ENCODE measurements around the gene RPRD1A. TPM values are rescaled to one million over a fixed set of nuclear protein-coding genes. Genes with fewer than 3 reads are reported as not detected.

The RPRD1A gene
- total and polyA plus RNA-seq, 2 of the 4 experiments (the other 2 are of a cell fraction) = 23.3 to 27.2 TPM

GRCh38 chr18:36114738-36115137, 47.4 kb upstream of the RPRD1A start:
- Histone ChIP-seq H3K4me3 (ENCODE audit: insufficient read depth, low read depth, low read length) (no peak overlapping the region), H3K4ac (ENCODE audit: low read depth, low read length) (no peak overlapping the region), H2BK15ac (ENCODE audit: low read depth, low read length) (no peak overlapping the region), H2AK9ac (replicated peaks; ENCODE audit: low read depth, low read length, poor library complexity) (no peak overlapping the region), H3K9me1 (ENCODE audit: insufficient read depth, low read length) (no peaks in the 10 kb centered on the region), H3K14ac (replicated peaks; ENCODE audit: low read depth, low read length) (no peak overlapping the region), H2BK120ac (ENCODE audit: low read depth, low read length) (no peak overlapping the region), H4K8ac (ENCODE audit: low read depth in 2 of 2, low read length in 2 of 2) (no peak overlapping the region), H3K27me3 (ENCODE audit: control insufficient read depth, insufficient read depth, low read length) (no peaks in the 10 kb centered on the region), H3K36me3 (ENCODE audit: control insufficient read depth, insufficient read depth, low read length) (peaks cover 49% of the 10 kb centered on the region), H3K79me1 (ENCODE audit: low read depth in 1 of 2, low read length in 2 of 2) (peaks cover 6 to 15% of the 10 kb centered on the region in 2 experiments), H3K23ac (ENCODE audit: low read depth, low read length) (no peak overlapping the region), H2AK5ac (ENCODE audit: low read depth, low read length) (no peak overlapping the region), H2AFZ (replicated peaks; ENCODE audit: low read length, poor library complexity) (no peak overlapping the region), H4K20me1 (ENCODE audit: insufficient read depth, low read length) (peaks cover 4% of the 10 kb centered on the region; the same call in 1 of the 2 replicates), H3K9ac (ENCODE audit: low read depth, low read length) (no peak overlapping the region), H2BK5ac (ENCODE audit: low read depth, low read length, poor library complexity, severe bottlenecking) (no peak overlapping the region), H3K56ac (ENCODE audit: extremely low read depth, insufficient read depth, low read length) (no peak overlapping the region), H4K91ac (ENCODE audit: insufficient read depth, low read depth, low read length) (no peak overlapping the region), H3K9me3 (ENCODE audit: control insufficient read depth, insufficient read depth, low read length) (no peaks in the 10 kb centered on the region), H3K27ac (ENCODE audit: insufficient read depth, low read length) (no peak overlapping the region), H2BK20ac (ENCODE audit: low read depth, low read length) (no peak overlapping the region), H3K18ac (ENCODE audit: low read depth, low read length) (no peak overlapping the region), H4K5ac (ENCODE audit: low read depth, low read length) (no peak overlapping the region), H3K4me2 (ENCODE audit: low read depth, low read length) (no peak overlapping the region), H3K4me1 (ENCODE audit: control insufficient read depth, insufficient read depth, low read length) (no peaks in the 10 kb centered on the region)
- no CpG with 5 or more reads among the region's 1 CpG for WGBS, 2 experiments (ENCODE audit: extremely low coverage in 2 of 2, insufficient read length in 1 of 2)
- ATAC-seq (ENCODE audit: low read depth) = no peak
- BruUV-seq (replicated peaks) = no TSS peak
- dilution Hi-C loops (cut with HindIII; ENCODE audit: low sequenced_read_pairs, unreplicated experiment) (no loop called here), in situ Hi-C loops (cut with MboI; ENCODE audit: low sequenced_read_pairs) (no loop called here), intact Hi-C loops (cut with micrococcal nuclease) (no loop called here)
- TF ChIP-seq USF2 (IDR thresholded peaks at IDR 0.05; ENCODE audit: low read depth, low read length) (no peak), FOS (IDR thresholded peaks at IDR 0.05; ENCODE audit: low read depth, low read length) (no peak), MAFK (IDR thresholded peaks at IDR 0.05; ENCODE audit: low read depth, low read length) (no peak), RFX5 (IDR thresholded peaks at IDR 0.05; ENCODE audit: low read depth, low read length) (no peak), POLR2A (IDR thresholded peaks at IDR 0.05; ENCODE audit: low read depth, low read length) (no peak), SMC3 (IDR thresholded peaks at IDR 0.05; ENCODE audit: low read depth, low read length) (no peak), MAZ (IDR thresholded peaks at IDR 0.05; ENCODE audit: borderline replicate concordance, low read depth, low read length) (no peak), RAD21 (IDR thresholded peaks at IDR 0.05; ENCODE audit: low read length) (no peak), CEBPB (IDR thresholded peaks at IDR 0.05; ENCODE audit: low read depth, low read length) (no peak), MXI1 (IDR thresholded peaks at IDR 0.05; ENCODE audit: borderline replicate concordance, low read depth, low read length) (no peak), CHD1 (IDR thresholded peaks at IDR 0.05; ENCODE audit: low read depth, low read length) (no peak)
- TF ChIP-seq, protein P1, sequence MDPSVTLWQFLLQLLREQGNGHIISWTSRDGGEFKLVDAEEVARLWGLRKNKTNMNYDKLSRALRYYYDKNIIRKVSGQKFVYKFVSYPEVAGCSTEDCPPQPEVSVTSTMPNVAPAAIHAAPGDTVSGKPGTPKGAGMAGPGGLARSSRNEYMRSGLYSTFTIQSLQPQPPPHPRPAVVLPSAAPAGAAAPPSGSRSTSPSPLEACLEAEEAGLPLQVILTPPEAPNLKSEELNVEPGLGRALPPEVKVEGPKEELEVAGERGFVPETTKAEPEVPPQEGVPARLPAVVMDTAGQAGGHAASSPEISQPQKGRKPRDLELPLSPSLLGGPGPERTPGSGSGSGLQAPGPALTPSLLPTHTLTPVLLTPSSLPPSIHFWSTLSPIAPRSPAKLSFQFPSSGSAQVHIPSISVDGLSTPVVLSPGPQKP (IDR thresholded peaks at IDR 0.05; ENCODE audit: borderline replicate concordance, low read depth, low read length) = no peak
- CTCF ChIA-PET = no interaction called here
- POLR2A ChIA-PET (ENCODE audit: unreplicated experiment) = no interaction called here
- DNase-seq = no peak

Measured in IMR-90 (cell line).